ENCODE measurements around the gene UGT1A8. TPM values are rescaled to one million over a fixed set of nuclear protein-coding genes. Genes with fewer than 3 reads are reported as not detected.

UGT1A8 gene
- total RNA-seq, 1 experiment from 2014 or later: not detected

- intact Hi-C loops (cut with micrococcal nuclease; ENCODE audit: unreplicated experiment): no loop called here
- Mint-ChIP-seq H3K4me3 (ENCODE audit: low read depth, unreplicated experiment) (no peak overlapping the region), H3K4me1 (ENCODE audit: low read depth, unreplicated experiment) (peaks cover 18% of the 10 kb centered on the region), H3K36me3 (ENCODE audit: insufficient read depth, unreplicated experiment) (no peaks in the 10 kb centered on the region), H3K9me3 (ENCODE audit: low read depth, unreplicated experiment) (no peaks in the 10 kb centered on the region), H3K27me3 (ENCODE audit: unreplicated experiment) (no peaks in the 10 kb centered on the region), H3K27ac (ENCODE audit: unreplicated experiment) (no peak overlapping the region)
- TF ChIP-seq, protein P1, sequence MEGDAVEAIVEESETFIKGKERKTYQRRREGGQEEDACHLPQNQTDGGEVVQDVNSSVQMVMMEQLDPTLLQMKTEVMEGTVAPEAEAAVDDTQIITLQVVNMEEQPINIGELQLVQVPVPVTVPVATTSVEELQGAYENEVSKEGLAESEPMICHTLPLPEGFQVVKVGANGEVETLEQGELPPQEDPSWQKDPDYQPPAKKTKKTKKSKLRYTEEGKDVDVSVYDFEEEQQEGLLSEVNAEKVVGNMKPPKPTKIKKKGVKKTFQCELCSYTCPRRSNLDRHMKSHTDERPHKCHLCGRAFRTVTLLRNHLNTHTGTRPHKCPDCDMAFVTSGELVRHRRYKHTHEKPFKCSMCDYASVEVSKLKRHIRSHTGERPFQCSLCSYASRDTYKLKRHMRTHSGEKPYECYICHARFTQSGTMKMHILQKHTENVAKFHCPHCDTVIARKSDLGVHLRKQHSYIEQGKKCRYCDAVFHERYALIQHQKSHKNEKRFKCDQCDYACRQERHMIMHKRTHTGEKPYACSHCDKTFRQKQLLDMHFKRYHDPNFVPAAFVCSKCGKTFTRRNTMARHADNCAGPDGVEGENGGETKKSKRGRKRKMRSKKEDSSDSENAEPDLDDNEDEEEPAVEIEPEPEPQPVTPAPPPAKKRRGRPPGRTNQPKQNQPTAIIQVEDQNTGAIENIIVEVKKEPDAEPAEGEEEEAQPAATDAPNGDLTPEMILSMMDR (IDR thresholded peaks at IDR 0.05; ENCODE audit: unreplicated experiment): no peak
- no peak for DNase-seq
- BruUV-seq (replicated peaks): no TSS peak
- CTCF ChIA-PET: no interaction called here
Measured at GRCh38 chr2:233598952-233599351, 18.5 kb upstream of the UGT1A8 start.

- BruUV-seq (replicated peaks): no TSS peak
- DNase-seq: no peak
- TF ChIP-seq, protein P1 (IDR thresholded peaks at IDR 0.05; ENCODE audit: unreplicated experiment): no peak
- no peak overlapping the region for H3K27ac Mint-ChIP-seq (ENCODE audit: unreplicated experiment)
- no peaks in the 10 kb centered on the region for H3K36me3 Mint-ChIP-seq (ENCODE audit: insufficient read depth, unreplicated experiment)
- no peaks in the 10 kb centered on the region for H3K9me3 Mint-ChIP-seq (ENCODE audit: low read depth, unreplicated experiment)
- CTCF ChIA-PET: no interaction called here
- no peaks in the 10 kb centered on the region for H3K27me3 Mint-ChIP-seq (ENCODE audit: unreplicated experiment)
- H3K4me3 Mint-ChIP-seq (ENCODE audit: low read depth, unreplicated experiment): no peak overlapping the region
- H3K4me1 Mint-ChIP-seq (ENCODE audit: low read depth, unreplicated experiment): peaks cover 18% of the 10 kb centered on the region
- intact Hi-C loops (cut with micrococcal nuclease; ENCODE audit: unreplicated experiment): no loop called here
Measured at GRCh38 chr2:233600386-233600785, 17.0 kb upstream of the UGT1A8 start.

DNA sequence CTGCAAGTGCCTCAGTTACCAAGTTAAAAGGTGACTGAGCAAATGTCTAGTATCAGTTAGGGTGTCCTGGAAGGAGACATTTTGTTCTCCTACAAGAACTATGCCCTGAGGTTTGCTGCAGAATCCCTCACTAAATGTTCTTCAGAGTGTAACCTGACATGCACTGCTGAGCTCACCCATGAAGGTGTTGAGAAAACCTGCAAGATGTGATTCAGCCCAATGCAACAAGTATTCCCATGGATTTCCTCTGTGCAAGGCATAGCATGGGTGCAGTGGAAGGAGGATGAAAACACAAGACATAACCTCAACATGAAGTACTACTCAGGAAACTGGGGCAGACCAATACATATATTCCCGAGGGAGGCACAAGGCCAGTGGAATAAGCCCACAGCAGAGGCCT lies 15.4 kb upstream of the UGT1A8 start:
- Mint-ChIP-seq H3K27me3 (ENCODE audit: unreplicated experiment) (no peaks in the 10 kb centered on the region), H3K4me1 (ENCODE audit: low read depth, unreplicated experiment) (peaks cover 18% of the 10 kb centered on the region), H3K4me3 (ENCODE audit: low read depth, unreplicated experiment) (no peak overlapping the region), H3K27ac (ENCODE audit: unreplicated experiment) (no peak overlapping the region), H3K9me3 (ENCODE audit: low read depth, unreplicated experiment) (peaks cover 4% of the 10 kb centered on the region), H3K36me3 (ENCODE audit: insufficient read depth, unreplicated experiment) (no peaks in the 10 kb centered on the region)
- DNase-seq: no peak
- intact Hi-C loops (cut with micrococcal nuclease; ENCODE audit: unreplicated experiment): no loop called here
- TF ChIP-seq, protein P1 (IDR thresholded peaks at IDR 0.05; ENCODE audit: unreplicated experiment): no peak
- CTCF ChIA-PET: no interaction called here
- BruUV-seq (replicated peaks): no TSS peak

DNA sequence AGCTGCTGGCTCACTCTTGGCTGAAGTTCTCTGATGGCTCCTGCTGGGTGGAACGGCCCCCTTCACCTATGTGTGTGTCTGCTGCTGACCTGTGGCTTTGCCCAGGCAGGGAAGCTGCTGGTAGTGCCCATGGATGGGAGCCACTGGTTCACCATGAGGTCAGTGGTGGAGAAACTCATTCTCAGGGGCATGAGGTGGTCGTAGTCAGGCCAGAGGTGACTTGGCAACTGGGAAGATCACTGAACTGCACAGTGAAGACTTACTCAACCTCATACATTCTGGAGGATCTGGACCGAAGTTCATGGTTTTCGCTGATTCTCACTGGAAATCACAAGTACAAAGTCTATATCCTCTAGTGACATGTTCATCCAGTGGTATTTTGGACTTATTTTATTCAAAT lies 13.9 kb upstream of the UGT1A8 start:
- CTCF ChIA-PET: no interaction called here
- Mint-ChIP-seq H3K4me3 (ENCODE audit: low read depth, unreplicated experiment) (no peak overlapping the region), H3K27me3 (ENCODE audit: unreplicated experiment) (no peaks in the 10 kb centered on the region), H3K9me3 (ENCODE audit: low read depth, unreplicated experiment) (peaks cover 4% of the 10 kb centered on the region), H3K27ac (ENCODE audit: unreplicated experiment) (no peak overlapping the region), H3K4me1 (ENCODE audit: low read depth, unreplicated experiment) (peaks cover 13% of the 10 kb centered on the region), H3K36me3 (ENCODE audit: insufficient read depth, unreplicated experiment) (no peaks in the 10 kb centered on the region)
- intact Hi-C loops (cut with micrococcal nuclease; ENCODE audit: unreplicated experiment): no loop called here
- DNase-seq: no peak
- TF ChIP-seq, protein P1 (IDR thresholded peaks at IDR 0.05; ENCODE audit: unreplicated experiment): no peak
- BruUV-seq (replicated peaks): no TSS peak
